ENCODE measurements around the gene KRT20. TPM values are rescaled to one million over a fixed set of nuclear protein-coding genes. Genes with fewer than 3 reads are reported as not detected.

Gene KRT20
- total and polyA plus RNA-seq, 2 of the 13 experiments (the other 11 are each of a cell fraction or from before 2014, with no cell fraction given): 0.13 to 0.20 TPM

DNA sequence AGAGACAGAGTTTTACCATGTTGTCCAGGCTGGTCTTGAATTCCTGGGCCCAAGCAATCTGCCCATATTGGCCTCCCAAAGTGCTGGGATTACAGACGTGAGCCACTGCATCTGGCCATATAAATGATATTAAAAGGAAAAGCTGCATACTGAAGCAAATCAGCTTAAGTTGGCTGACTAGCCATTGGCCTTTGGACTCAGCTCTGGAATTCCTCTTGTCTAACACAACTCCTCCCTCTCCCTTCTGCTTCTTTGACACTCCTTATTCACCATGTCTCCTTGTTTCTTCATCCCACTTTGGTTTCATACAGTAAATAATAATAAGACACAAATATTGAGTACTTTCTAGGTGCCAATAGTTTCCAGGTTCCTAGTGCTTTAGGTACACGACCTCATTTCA is 25.5 kb downstream of the KRT20 start:
- ChIA-PET CTCF (ENCODE audit: low intra/inter-chr PET ratio, low total read pairs) (no interaction called here), POLR2A (interaction anchor here (1.4 kb wide), 1 partner anchor 669 kb away, joined by 3 read pairs; no protein-coding TSS in a partner anchor)
- DNase-seq (ENCODE audit: low spot score): no peak
- Histone ChIP-seq H3K4me1 (ENCODE audit: insufficient read depth, low read length) (no peaks in the 10 kb centered on the region), H2AFZ (ENCODE audit: low read length) (no peak overlapping the region), H3K9ac (ENCODE audit: insufficient read depth, low read depth, low read length) (no peak overlapping the region), H4K20me1 (ENCODE audit: insufficient read depth, low read length) (no peaks in the 10 kb centered on the region), H3K36me3 (replicated peaks in 1 of 2; ENCODE audit: control insufficient read depth in 1 of 2, insufficient read depth in 2 of 2, low read length in 2 of 2) (no peaks in the 10 kb centered on the region), H3K27me3 (ENCODE audit: control insufficient read depth in 1 of 2, insufficient read depth in 2 of 2, low read length in 2 of 2) (no peaks in the 10 kb centered on the region; a peak in 1 of 5 replicates), H3K27ac (ENCODE audit: extremely low read length, insufficient read depth, low read length) (no peak overlapping the region), H3K79me2 (ENCODE audit: insufficient read depth, low read length) (no peaks in the 10 kb centered on the region), H3K4me3 (replicated peaks in 1 of 3; ENCODE audit: insufficient read depth in 1 of 3, low read depth in 2 of 3, low read length in 3 of 3) (no peak overlapping the region), H3K9me3 (ENCODE audit: low read length) (no peaks in the 10 kb centered on the region), H3K4me2 (ENCODE audit: low read depth, low read length) (no peak overlapping the region)
- in situ Hi-C loops (cut with HindIII; ENCODE audit: extremely low pct_ligation_motif_present, low pct_unique_long_range_greater_than_20kb) (loop anchor here (5.0 kb wide), 1 partner anchor 463 kb away; no protein-coding TSS in a partner anchor), intact Hi-C loops (cut with micrococcal nuclease; ENCODE audit: unreplicated experiment) (loop anchor here (5.0 kb wide), 2 partner anchors 43 to 463 kb away; no protein-coding TSS in a partner anchor)
- TF ChIP-seq CSRNP2 (CRISPR knock-in tag; conservative IDR thresholded peaks at IDR 0.05; ENCODE audit: low read depth) (no peak), NFKBIZ (CRISPR knock-in tag; IDR thresholded peaks at IDR 0.05) (no peak), ZNF230 (CRISPR knock-in tag; IDR thresholded peaks at IDR 0.05) (no peak), MAZ (IDR thresholded peaks at IDR 0.05; ENCODE audit: borderline replicate concordance, low read depth, low read length) (no peak), MAZ (CRISPR knock-in tag; IDR thresholded peaks at IDR 0.05; ENCODE audit: low read depth) (no peak), GLI4 (CRISPR knock-in tag; IDR thresholded peaks at IDR 0.05; ENCODE audit: borderline replicate concordance) (no peak), ZNF766 (CRISPR knock-in tag; IDR thresholded peaks at IDR 0.05; ENCODE audit: borderline replicate concordance) (no peak), PHF21A (CRISPR knock-in tag; IDR thresholded peaks at IDR 0.05) (no peak), HOXA7 (CRISPR knock-in tag; IDR thresholded peaks at IDR 0.05) (no peak), NONO (IDR thresholded peaks at IDR 0.05) (no peak), NONO (CRISPR knock-in tag; conservative IDR thresholded peaks at IDR 0.05) (no peak), ZNF383 (CRISPR knock-in tag; IDR thresholded peaks at IDR 0.05; ENCODE audit: borderline replicate concordance) (no peak), ZNF232 (CRISPR knock-in tag; IDR thresholded peaks at IDR 0.05; ENCODE audit: borderline replicate concordance) (no peak), GABPB1 (CRISPR knock-in tag; IDR thresholded peaks at IDR 0.05) (no peak), ZNF782 (CRISPR knock-in tag; IDR thresholded peaks at IDR 0.05; ENCODE audit: borderline replicate concordance) (no peak), NFIC (IDR thresholded peaks at IDR 0.05; ENCODE audit: low read length) (no peak), TCF7L2 (IDR thresholded peaks at IDR 0.05; ENCODE audit: low read depth, low read length) (no peak)
- TF ChIP-seq, protein P1, sequence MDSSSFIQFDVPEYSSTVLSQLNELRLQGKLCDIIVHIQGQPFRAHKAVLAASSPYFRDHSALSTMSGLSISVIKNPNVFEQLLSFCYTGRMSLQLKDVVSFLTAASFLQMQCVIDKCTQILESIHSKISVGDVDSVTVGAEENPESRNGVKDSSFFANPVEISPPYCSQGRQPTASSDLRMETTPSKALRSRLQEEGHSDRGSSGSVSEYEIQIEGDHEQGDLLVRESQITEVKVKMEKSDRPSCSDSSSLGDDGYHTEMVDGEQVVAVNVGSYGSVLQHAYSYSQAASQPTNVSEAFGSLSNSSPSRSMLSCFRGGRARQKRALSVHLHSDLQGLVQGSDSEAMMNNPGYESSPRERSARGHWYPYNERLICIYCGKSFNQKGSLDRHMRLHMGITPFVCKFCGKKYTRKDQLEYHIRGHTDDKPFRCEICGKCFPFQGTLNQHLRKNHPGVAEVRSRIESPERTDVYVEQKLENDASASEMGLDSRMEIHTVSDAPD (CRISPR knock-in tag; IDR thresholded peaks at IDR 0.05): no peak
- 3% methylated on average over 2 of the region's 2 CpGs for WGBS (ENCODE audit: low lambda C conversion rate)
- no peak for FAIRE-seq
- no peak for ATAC-seq
- no TSS peak for BruUV-seq (replicated peaks)

Data from HepG2 (cell line).